CD4-positive, alpha-beta memory T cell (primary cell): Measurements from ENCODE around the gene FBXW10B. TPM values are rescaled to one million over a fixed set of nuclear protein-coding genes. Genes with fewer than 3 reads are reported as not detected.
"Not testable (repeated sequence)": the region's sequence is repeated elsewhere in the genome, so short reads cannot be mapped to it uniquely, and the experiment has no call there.

Experiments
- CTCF ChIA-PET: fragments of 350-600 bp; sonication (Branson Sonifier 250); formaldehyde crosslinking; loops from one replicate; lab custom pipeline; 2021; ENCODE audit warnings: inconsistent platforms; ENCODE audit not compliant: partially characterized antibody; lab: Charles Lee
- POLR2A ChIA-PET: fragments of 350-600 bp; sonication (Branson Sonifier 250); formaldehyde crosslinking; loops from one replicate; lab custom pipeline; 2021; ENCODE audit not compliant: partially characterized antibody; lab: Charles Lee
- DNase-seq, 5 donors: peaks; one replicate each; pipeline versions ENCODE4 v3.0.0 to v3.0.0-alpha.2; 2020 to 2022; ENCODE audit warnings: mixed read lengths in 1 of 5
- H3K27ac ChIP-seq: one replicate; pipeline ENCODE4 v1.7.0; 2013; ENCODE audit warnings: low read depth, low read length
- H3K27me3 ChIP-seq: 2 replicates; pipeline ENCODE4 v1.7.0; 2013; ENCODE audit warnings: mild to moderate bottlenecking, low read length, moderate library complexity; ENCODE audit not compliant: insufficient read depth
- H3K36me3 ChIP-seq: 2 replicates; pipeline ENCODE4 v1.7.0; 2013; ENCODE audit warnings: mild to moderate bottlenecking, low read length, moderate library complexity; ENCODE audit not compliant: insufficient read depth
- H3K4me1 ChIP-seq: 2 replicates; pipeline ENCODE4 v1.7.0; 2013; ENCODE audit warnings: mild to moderate bottlenecking, low read length, moderate library complexity; ENCODE audit not compliant: insufficient read depth
- H3K4me3 ChIP-seq, 2 donors: one replicate each; pipeline ENCODE4 v1.7.0; 2013; ENCODE audit warnings: low read length in 2 of 2, mild to moderate bottlenecking in 1 of 2
- H3K9me3 ChIP-seq, 2 donors: one replicate each; pipeline ENCODE4 v1.7.0; 2013; ENCODE audit warnings: low read length in 2 of 2, control low read depth in 1 of 2; ENCODE audit not compliant: control insufficient read depth in 1 of 2
- H3K27ac Mint-ChIP-seq, 7 donors: one replicate each; pipeline ENCODE4 v1.8.0; 2020 to 2021; ENCODE audit warnings: mixed read lengths in 7 of 7, mild to moderate bottlenecking in 6 of 7, inconsistent platforms in 3 of 7, moderate library complexity in 3 of 7
- H3K27me3 Mint-ChIP-seq, 2 donors: one replicate each; pipeline ENCODE4 v1.8.0; 2020 to 2021; ENCODE audit warnings: mixed read lengths in 2 of 2
- H3K36me3 Mint-ChIP-seq, 2 donors: one replicate each; pipeline ENCODE4 v1.8.0; 2020 to 2021; ENCODE audit warnings: mixed read lengths in 2 of 2, inconsistent platforms in 1 of 2, mild to moderate bottlenecking in 1 of 2
- H3K4me1 Mint-ChIP-seq, 4 donors: one replicate each; pipeline ENCODE4 v1.8.0; 2020 to 2021; ENCODE audit warnings: mixed read lengths in 4 of 4, mild to moderate bottlenecking in 1 of 4
- H3K4me3 Mint-ChIP-seq, 8 donors: one replicate each; pipeline ENCODE4 v1.8.0; 2020 to 2021; ENCODE audit warnings: mixed read lengths in 8 of 8, mild to moderate bottlenecking in 7 of 8, moderate library complexity in 6 of 8, inconsistent platforms in 3 of 8
- H3K9me3 Mint-ChIP-seq, 8 donors: one replicate each; pipeline ENCODE4 v1.8.0; 2020 to 2021; ENCODE audit warnings: mixed read lengths in 8 of 8, mild to moderate bottlenecking in 5 of 8, inconsistent platforms in 3 of 8, moderate library complexity in 1 of 8
- intact Hi-C: fragments of 100-400 bp; cut with micrococcal nuclease; formaldehyde crosslinking; loops from one replicate; pipeline ENCODE4 v1.15.1; 2023
- polyA plus RNA-seq, 2 donors: library from polyadenylated mRNA; unstranded; fragments of 300-500 nt; fragmentation: Illumina TruSeq; gene quantifications; one replicate each; pipeline ENCODE4 v1.2.3, GENCODE V29; 2021
- total RNA-seq, 2 experiments: library from RNA; stranded (reverse); gene quantifications; one replicate each; pipeline ENCODE4 v1.2.3, GENCODE V29; 2021

The FBXW10B gene
- total and polyA plus RNA-seq, 4 experiments from 2014 or later = 0.26 to 0.89 TPM; not detected in 2

- H3K27me3 ChIP-seq, CTCF ChIA-PET, H3K27me3 Mint-ChIP-seq, POLR2A ChIA-PET, H3K9me3 Mint-ChIP-seq, H3K27ac ChIP-seq, H3K4me3 ChIP-seq, H3K36me3 Mint-ChIP-seq, H3K9me3 ChIP-seq, H3K36me3 ChIP-seq, DNase-seq, intact Hi-C loops: not testable (repeated sequence)
- H3K4me1 ChIP-seq = peaks cover 17% of the 10 kb centered on the region
- peaks cover 18 to 44% (median 34%) of the 10 kb centered on the region in 4 donors for H3K4me1 Mint-ChIP-seq
- peak overlapping the region in 3 of 8 donors; percentile 26 to 40 (median 33) for H3K4me3 Mint-ChIP-seq
- peak overlapping the region in 1 of 7 donors; percentile 68 for H3K27ac Mint-ChIP-seq
Measured at GRCh38 chr17:15591986-15592385, 27.5 kb downstream of the FBXW10B start.

DNA sequence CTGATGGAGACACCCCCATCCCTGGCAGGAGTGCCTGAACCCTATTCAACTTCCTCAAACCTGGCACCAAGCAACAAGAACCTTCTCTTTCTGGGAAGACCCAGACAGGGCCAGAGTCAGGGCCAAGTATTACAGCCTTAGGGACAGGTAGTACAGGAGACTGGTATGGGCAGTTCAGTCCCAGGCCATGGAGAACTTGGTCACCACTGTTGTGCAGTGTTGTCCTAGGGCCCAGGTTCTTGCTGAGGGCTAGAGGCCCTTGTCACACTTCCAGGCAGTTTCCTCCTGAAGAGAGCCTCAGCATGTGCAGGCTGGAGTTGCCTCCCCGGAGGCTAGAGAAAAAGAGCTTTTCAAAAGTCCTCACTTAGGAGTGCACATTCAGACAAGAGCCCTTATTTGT, 28.7 kb downstream of the FBXW10B start:
- peaks cover 20 to 51% (median 39%) of the 10 kb centered on the region in 4 donors for H3K4me1 Mint-ChIP-seq
- CTCF ChIA-PET = not testable (repeated sequence)

DNA sequence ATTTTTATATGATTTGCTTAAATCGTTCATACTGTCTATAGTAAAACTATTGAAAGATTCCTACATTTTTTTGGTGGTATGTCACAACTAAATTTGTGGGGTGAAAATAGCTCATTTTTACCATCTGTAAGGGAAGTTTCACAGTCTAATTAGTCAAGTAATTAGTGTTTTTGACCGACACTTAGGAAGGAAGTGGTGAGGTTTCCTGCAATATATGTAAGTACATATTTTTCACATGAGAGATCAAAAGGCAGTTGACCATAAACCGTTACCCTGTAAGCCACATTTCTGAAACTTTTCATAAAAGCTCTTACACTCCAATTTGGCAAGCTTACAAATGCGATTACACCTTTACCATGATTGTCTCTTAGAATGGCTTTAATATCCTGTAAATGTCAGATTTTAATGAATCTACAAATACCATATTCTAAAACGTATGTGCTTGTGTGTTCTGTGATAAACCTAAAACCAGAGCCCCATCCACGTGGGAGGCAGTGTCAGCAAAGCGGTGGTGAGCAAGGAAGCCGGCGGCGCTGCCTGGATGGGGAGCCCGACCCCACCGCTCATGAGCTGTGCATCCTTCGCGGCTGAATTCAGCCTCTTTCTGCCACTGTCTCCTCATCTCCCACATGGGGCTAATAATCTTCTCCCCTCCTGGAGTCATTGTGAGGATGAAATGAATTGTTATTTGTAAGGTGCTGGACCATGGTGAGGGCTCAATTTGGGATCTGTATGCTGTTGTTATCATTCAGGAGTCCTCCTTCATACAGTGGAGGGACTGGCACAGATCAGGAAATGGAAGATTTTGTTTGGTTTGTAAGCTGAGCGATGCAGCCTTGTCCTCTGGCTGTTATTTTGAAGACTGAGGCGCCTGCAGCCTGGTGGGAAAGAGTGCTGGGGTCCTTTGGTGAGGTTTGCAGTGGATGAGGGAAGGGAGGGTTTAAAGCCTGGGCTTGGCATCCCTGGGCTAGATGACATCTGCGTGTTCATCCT, 29.7 kb downstream of the FBXW10B start:
- H3K27me3 Mint-ChIP-seq, H3K9me3 Mint-ChIP-seq, intact Hi-C loops, H3K27me3 ChIP-seq, H3K36me3 ChIP-seq, POLR2A ChIA-PET, CTCF ChIA-PET, H3K9me3 ChIP-seq, H3K27ac ChIP-seq, H3K36me3 Mint-ChIP-seq, H3K4me3 ChIP-seq: not testable (repeated sequence)
- peaks cover 20 to 51% (median 39%) of the 10 kb centered on the region in 4 donors for H3K4me1 Mint-ChIP-seq
- H3K4me3 Mint-ChIP-seq = peak overlapping the region; percentile 75 to 91 (median 80)
- peaks cover 17% of the 10 kb centered on the region for H3K4me1 ChIP-seq
- H3K27ac Mint-ChIP-seq = peak overlapping the region; percentile 29 to 75 (median 72)
- DNase-seq = peak in 4 of 5 donors; percentile 21 to 33 (median 28)

More for the DNA sequence above, 28.7 kb downstream of the FBXW10B start:
- H3K27ac ChIP-seq, H3K36me3 ChIP-seq, POLR2A ChIA-PET, H3K27me3 ChIP-seq, H3K36me3 Mint-ChIP-seq, intact Hi-C loops, H3K9me3 Mint-ChIP-seq, H3K27me3 Mint-ChIP-seq, DNase-seq, H3K9me3 ChIP-seq, H3K4me3 ChIP-seq: not testable (repeated sequence)
- H3K4me1 ChIP-seq = peaks cover 17% of the 10 kb centered on the region
- H3K4me3 Mint-ChIP-seq = peak overlapping the region in 5 of 8 donors; percentile 37 to 84 (median 61)
- peak overlapping the region in 3 of 7 donors; percentile 60 to 78 (median 74) for H3K27ac Mint-ChIP-seq

GRCh38 chr17:15588017-15588416, 31.5 kb downstream of the FBXW10B start:
- H3K27me3 Mint-ChIP-seq, DNase-seq, H3K4me3 ChIP-seq, H3K36me3 ChIP-seq, H3K9me3 Mint-ChIP-seq, H3K36me3 Mint-ChIP-seq, H3K27ac Mint-ChIP-seq, CTCF ChIA-PET, H3K27ac ChIP-seq, H3K9me3 ChIP-seq, intact Hi-C loops, H3K4me3 Mint-ChIP-seq, POLR2A ChIA-PET, H3K27me3 ChIP-seq: not testable (repeated sequence)
- peaks cover 20 to 51% (median 35%) of the 10 kb centered on the region in 4 donors for H3K4me1 Mint-ChIP-seq
- H3K4me1 ChIP-seq = peaks cover 17% of the 10 kb centered on the region

DNA sequence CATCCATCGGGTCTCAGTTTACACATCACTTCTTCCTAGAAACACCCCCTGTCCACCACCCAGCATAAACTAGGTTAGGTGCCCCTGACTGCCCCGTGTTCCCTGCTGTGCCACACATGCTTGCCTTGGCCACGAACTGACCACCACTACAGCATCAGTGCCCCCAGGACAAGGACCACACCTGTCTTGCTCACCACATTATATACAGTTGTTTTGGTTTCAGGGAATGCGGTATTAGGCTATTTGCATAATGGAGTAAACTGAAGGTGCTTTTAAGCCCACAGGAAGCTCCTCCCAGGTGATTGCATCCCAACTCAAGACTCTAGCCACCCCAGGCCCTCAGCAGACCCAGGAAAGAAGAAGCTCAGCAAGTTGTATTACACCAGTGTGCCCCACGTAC, 36.2 kb downstream of the FBXW10B start:
- H3K4me3 ChIP-seq = not testable (repeated sequence)
- peaks cover 4 to 17% (median 9%) of the 10 kb centered on the region in 4 donors for H3K4me1 Mint-ChIP-seq

GRCh38 chr17:15581462-15581861, 38.0 kb downstream of the FBXW10B start:
- H3K4me1 Mint-ChIP-seq, CTCF ChIA-PET, intact Hi-C loops, H3K9me3 ChIP-seq, H3K9me3 Mint-ChIP-seq, H3K27ac ChIP-seq, POLR2A ChIA-PET, H3K27me3 Mint-ChIP-seq, H3K36me3 Mint-ChIP-seq, DNase-seq, H3K4me1 ChIP-seq, H3K27ac Mint-ChIP-seq, H3K36me3 ChIP-seq, H3K4me3 Mint-ChIP-seq, H3K4me3 ChIP-seq, H3K27me3 ChIP-seq: not testable (repeated sequence)

More for the DNA sequence above, 36.2 kb downstream of the FBXW10B start:
- H3K4me3 Mint-ChIP-seq, H3K9me3 ChIP-seq, H3K27me3 ChIP-seq, DNase-seq, H3K27ac Mint-ChIP-seq, H3K4me1 ChIP-seq, intact Hi-C loops, H3K36me3 Mint-ChIP-seq, H3K27ac ChIP-seq, CTCF ChIA-PET, POLR2A ChIA-PET, H3K36me3 ChIP-seq, H3K9me3 Mint-ChIP-seq, H3K27me3 Mint-ChIP-seq: not testable (repeated sequence)

DNA sequence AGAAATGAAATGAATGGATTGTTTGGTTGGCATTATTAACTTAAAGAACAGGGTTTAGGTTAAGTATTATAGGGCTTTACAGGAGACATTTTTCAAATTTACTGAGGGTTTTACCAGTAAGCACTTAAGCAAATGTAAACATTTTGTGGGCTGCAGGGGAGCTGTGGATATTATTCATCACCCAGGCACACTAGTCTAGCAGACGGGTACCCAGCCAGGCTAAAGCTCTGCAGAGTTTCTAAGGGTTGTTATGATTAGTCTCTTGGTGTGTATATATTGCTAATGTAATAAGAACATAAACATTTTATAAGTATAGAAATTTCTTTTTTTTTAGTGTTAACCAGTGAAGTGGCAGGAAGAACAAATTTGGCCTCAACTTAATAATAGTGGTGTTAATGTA, 42.7 kb downstream of the FBXW10B start:
- H3K9me3 Mint-ChIP-seq, H3K36me3 Mint-ChIP-seq: not testable (repeated sequence)

More for the DNA sequence above, 42.7 kb downstream of the FBXW10B start:
- H3K4me1 ChIP-seq, intact Hi-C loops, DNase-seq, H3K27ac Mint-ChIP-seq, H3K36me3 ChIP-seq, H3K9me3 ChIP-seq, H3K27me3 Mint-ChIP-seq, H3K27ac ChIP-seq, POLR2A ChIA-PET, H3K4me1 Mint-ChIP-seq, H3K27me3 ChIP-seq, CTCF ChIA-PET, H3K4me3 ChIP-seq, H3K4me3 Mint-ChIP-seq: not testable (repeated sequence)
